OCI-LY7 (cell line): ENCODE measurements around the gene PLA2G15.

Source experiments
- CTCF ChIP-seq: fragments of 200-600 bp; sonication (generic); conservative IDR thresholded peaks from 2 replicates; pipeline ENCODE4 v1.5.1; 2014; ENCODE audit warnings: mild to moderate bottlenecking, antibody characterized with exemption, low read length, moderate library complexity, mixed read lengths
- EZH2phosphoT487 ChIP-seq: fragments of 200-600 bp; sonication (generic); IDR thresholded peaks from 2 replicates; pipeline ENCODE4 v1.6.1; 2018; ENCODE audit warnings: low read depth, borderline replicate concordance, mild to moderate bottlenecking, mixed run types, antibody characterized with exemption, low read length, moderate library complexity, mixed read lengths

- TF ChIP-seq CTCF (no peak), EZH2phosphoT487 (no peak)
Measured at GRCh38 chr16:68282064-68282452, 36.9 kb downstream of the PLA2G15 start.
